ENCODE data around the gene MTHFSD.

MTHFSD gene

GRCh38 chr16:86584071-86584685 lies 29.1 kb upstream of the MTHFSD start:
- H3K9me3 ChIP-seq (replicated peaks; ENCODE audit: insufficient read depth, low read length), result no peaks in the 10 kb centered on the region
- H4K20me1 ChIP-seq (ENCODE audit: insufficient read depth, low read length), result no peaks in the 10 kb centered on the region
- no peaks in the 10 kb centered on the region for H3K4me1 ChIP-seq (ENCODE audit: low read length)
- H3K9ac ChIP-seq (ENCODE audit: low read length), result no peak overlapping the region
- no peak for DNase-seq
- H3K4me3 ChIP-seq (ENCODE audit: low read length), result no peak overlapping the region
- no peaks in the 10 kb centered on the region for H3K79me2 ChIP-seq (ENCODE audit: low read length)
- H3K9me2 ChIP-seq (replicated peaks; ENCODE audit: insufficient read depth, low read length), result no peaks in the 10 kb centered on the region
- H3K27me3 ChIP-seq (replicated peaks; ENCODE audit: insufficient read depth, low read length), result peaks cover 47% of the 10 kb centered on the region
- TF ChIP-seq CTCF (IDR thresholded peaks at IDR 0.05; ENCODE audit: low read length) (no peak), EZH2 (optimal IDR thresholded peaks at IDR 0.05; ENCODE audit: low read depth, low read length) (no peak), EZH2phosphoT487 (IDR thresholded peaks at IDR 0.05; ENCODE audit: low read length) (no peak)
- H3K27ac ChIP-seq (ENCODE audit: low read length), result no peak overlapping the region
- no peaks in the 10 kb centered on the region for H3F3A ChIP-seq (ENCODE audit: insufficient read depth, low read length)
- no peak overlapping the region for H3K4me2 ChIP-seq (ENCODE audit: low read depth, low read length)
- no peaks in the 10 kb centered on the region for H3K36me3 ChIP-seq (replicated peaks; ENCODE audit: insufficient read depth, low read length)
- no peak overlapping the region for H2AFZ ChIP-seq (ENCODE audit: low read length)

- Histone ChIP-seq H3K4me1 (ENCODE audit: low read length) (no peaks in the 10 kb centered on the region), H3K79me2 (ENCODE audit: low read length) (no peaks in the 10 kb centered on the region), H3K36me3 (replicated peaks; ENCODE audit: insufficient read depth, low read length) (no peaks in the 10 kb centered on the region), H3K27ac (ENCODE audit: low read length) (no peak overlapping the region), H3K9me2 (replicated peaks; ENCODE audit: insufficient read depth, low read length) (no peaks in the 10 kb centered on the region), H3K9ac (ENCODE audit: low read length) (no peak overlapping the region), H3K27me3 (replicated peaks; ENCODE audit: insufficient read depth, low read length) (peaks cover 63% of the 10 kb centered on the region), H3K9me3 (replicated peaks; ENCODE audit: insufficient read depth, low read length) (no peaks in the 10 kb centered on the region), H3F3A (ENCODE audit: insufficient read depth, low read length) (no peaks in the 10 kb centered on the region), H3K4me3 (ENCODE audit: low read length) (no peak overlapping the region), H2AFZ (ENCODE audit: low read length) (no peak overlapping the region), H3K4me2 (ENCODE audit: low read depth, low read length) (no peak overlapping the region), H4K20me1 (ENCODE audit: insufficient read depth, low read length) (no peaks in the 10 kb centered on the region)
- no peak for DNase-seq
- TF ChIP-seq CTCF (IDR thresholded peaks at IDR 0.05; ENCODE audit: low read length) (no peak), EZH2phosphoT487 (IDR thresholded peaks at IDR 0.05; ENCODE audit: low read length) (no peak), EZH2 (optimal IDR thresholded peaks at IDR 0.05; ENCODE audit: low read depth, low read length) (no peak)
Observed at GRCh38 chr16:86581458-86581857, 26.4 kb upstream of the MTHFSD start.

GRCh38 chr16:86580791-86581170 lies 25.7 kb upstream of the MTHFSD start:
- Histone ChIP-seq H3K36me3 (replicated peaks; ENCODE audit: insufficient read depth, low read length) (no peaks in the 10 kb centered on the region), H3K27ac (ENCODE audit: low read length) (no peak overlapping the region), H3F3A (ENCODE audit: insufficient read depth, low read length) (no peaks in the 10 kb centered on the region), H3K4me1 (ENCODE audit: low read length) (no peaks in the 10 kb centered on the region), H2AFZ (ENCODE audit: low read length) (no peak overlapping the region), H3K9me3 (replicated peaks; ENCODE audit: insufficient read depth, low read length) (no peaks in the 10 kb centered on the region), H3K4me3 (ENCODE audit: low read length) (no peak overlapping the region), H3K27me3 (replicated peaks; ENCODE audit: insufficient read depth, low read length) (peaks cover 63% of the 10 kb centered on the region), H3K9ac (ENCODE audit: low read length) (no peak overlapping the region), H3K4me2 (ENCODE audit: low read depth, low read length) (no peak overlapping the region), H4K20me1 (ENCODE audit: insufficient read depth, low read length) (no peaks in the 10 kb centered on the region), H3K9me2 (replicated peaks; ENCODE audit: insufficient read depth, low read length) (no peaks in the 10 kb centered on the region), H3K79me2 (ENCODE audit: low read length) (no peaks in the 10 kb centered on the region)
- no peak for DNase-seq
- TF ChIP-seq CTCF (IDR thresholded peaks at IDR 0.05; ENCODE audit: low read length) (no peak), EZH2 (optimal IDR thresholded peaks at IDR 0.05; ENCODE audit: low read depth, low read length) (no peak), EZH2phosphoT487 (IDR thresholded peaks at IDR 0.05; ENCODE audit: low read length) (no peak)

Measured in MM.1S (cell line).